ENCODE measurements around the gene RSRC1. TPM values are rescaled to one million over a fixed set of nuclear protein-coding genes. Genes with fewer than 3 reads are reported as not detected.

RSRC1 gene
- total and polyA plus RNA-seq, 2 donors (not counting 1 experiment from before 2014, with no cell fraction given) = 4.5 to 54.6 TPM

DNA sequence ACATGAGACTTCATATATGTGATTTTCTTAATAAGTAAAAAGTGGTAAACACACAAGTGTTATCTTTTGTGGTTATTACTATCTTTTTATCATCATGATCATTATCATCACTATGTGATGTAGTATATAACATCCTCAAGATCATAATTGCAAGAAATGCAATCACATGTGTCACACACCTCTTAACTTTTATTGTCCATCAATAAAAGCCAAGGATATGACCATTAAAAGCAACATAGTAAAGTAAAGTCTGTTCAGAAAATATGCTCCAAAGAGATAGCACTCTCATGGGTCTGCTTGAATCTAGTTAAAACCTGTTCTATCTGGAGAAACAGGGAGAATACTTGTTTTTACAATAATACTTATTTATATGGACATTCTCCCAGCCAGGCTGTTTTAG is 308.1 kb downstream of the RSRC1 start:
- no peaks in the 10 kb centered on the region for H3K27me3 ChIP-seq (replicated peaks in 1 of 4; ENCODE audit: control extremely low read depth in 1 of 4, control insufficient read depth in 3 of 4, insufficient read depth in 4 of 4, low read length in 3 of 4)
- no peak overlapping the region for H3K4me3 ChIP-seq (ENCODE audit: control extremely low read depth in 1 of 5, extremely low read depth in 1 of 5, insufficient read depth in 1 of 5, low read depth in 2 of 5, low read length in 4 of 5)
- DNase-seq = no peak
- no peak overlapping the region for H3K27ac Mint-ChIP-seq
- peaks cover 3% of the 10 kb centered on the region for H3K4me1 Mint-ChIP-seq
- no peak overlapping the region for H3K27ac ChIP-seq (ENCODE audit: low read length in 2 of 2)
- H3K4me3 Mint-ChIP-seq = no peak overlapping the region
- intact Hi-C loops (cut with micrococcal nuclease) = no loop called here
- no peak overlapping the region for H3K9ac ChIP-seq (ENCODE audit: low read length)
- H3K79me2 ChIP-seq (ENCODE audit: control insufficient read depth, insufficient read depth, low read length) = no peaks in the 10 kb centered on the region
- no peaks in the 10 kb centered on the region for H3K9me3 ChIP-seq (ENCODE audit: control extremely low read depth in 1 of 3, control insufficient read depth in 2 of 3, insufficient read depth in 1 of 3, low read length in 2 of 3)
- H3K4me1 ChIP-seq (ENCODE audit: control insufficient read depth in 2 of 2, insufficient read depth in 2 of 2, low read length in 2 of 2) = no peaks in the 10 kb centered on the region
- ATAC-seq (ENCODE audit: low read depth) = no peak
- H3K27me3 Mint-ChIP-seq = no peaks in the 10 kb centered on the region
- TF ChIP-seq, protein P1, sequence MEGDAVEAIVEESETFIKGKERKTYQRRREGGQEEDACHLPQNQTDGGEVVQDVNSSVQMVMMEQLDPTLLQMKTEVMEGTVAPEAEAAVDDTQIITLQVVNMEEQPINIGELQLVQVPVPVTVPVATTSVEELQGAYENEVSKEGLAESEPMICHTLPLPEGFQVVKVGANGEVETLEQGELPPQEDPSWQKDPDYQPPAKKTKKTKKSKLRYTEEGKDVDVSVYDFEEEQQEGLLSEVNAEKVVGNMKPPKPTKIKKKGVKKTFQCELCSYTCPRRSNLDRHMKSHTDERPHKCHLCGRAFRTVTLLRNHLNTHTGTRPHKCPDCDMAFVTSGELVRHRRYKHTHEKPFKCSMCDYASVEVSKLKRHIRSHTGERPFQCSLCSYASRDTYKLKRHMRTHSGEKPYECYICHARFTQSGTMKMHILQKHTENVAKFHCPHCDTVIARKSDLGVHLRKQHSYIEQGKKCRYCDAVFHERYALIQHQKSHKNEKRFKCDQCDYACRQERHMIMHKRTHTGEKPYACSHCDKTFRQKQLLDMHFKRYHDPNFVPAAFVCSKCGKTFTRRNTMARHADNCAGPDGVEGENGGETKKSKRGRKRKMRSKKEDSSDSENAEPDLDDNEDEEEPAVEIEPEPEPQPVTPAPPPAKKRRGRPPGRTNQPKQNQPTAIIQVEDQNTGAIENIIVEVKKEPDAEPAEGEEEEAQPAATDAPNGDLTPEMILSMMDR (IDR thresholded peaks at IDR 0.05) = no peak
- no peak for TF ChIP-seq EZH2 (IDR thresholded peaks at IDR 0.05; ENCODE audit: borderline replicate concordance, insufficient read depth, low read depth, low read length, poor library complexity, severe bottlenecking)
- ChIA-PET CTCF (interaction anchor here (2.2 kb wide), 1 partner anchor 16 kb away, joined by 10 read pairs; no protein-coding TSS in a partner anchor), POLR2A (no interaction called here)
- no peaks in the 10 kb centered on the region for H4K20me1 ChIP-seq (ENCODE audit: control insufficient read depth, insufficient read depth, low read length, poor library complexity, severe bottlenecking)
- no peak overlapping the region for H2AFZ ChIP-seq (ENCODE audit: insufficient read depth, low read depth, low read length, poor library complexity, severe bottlenecking)
- no peaks in the 10 kb centered on the region for H3K9me3 Mint-ChIP-seq (ENCODE audit: insufficient read depth)
- H3K36me3 ChIP-seq (replicated peaks in 1 of 2; ENCODE audit: control extremely low read depth in 1 of 2, control insufficient read depth in 1 of 2, extremely low read depth in 1 of 2, insufficient read depth in 2 of 2, low read length in 1 of 2) = no peaks in the 10 kb centered on the region
- H3K4me2 ChIP-seq (replicated peaks; ENCODE audit: low read depth, low read length, poor library complexity, severe bottlenecking) = no peak overlapping the region

DNA sequence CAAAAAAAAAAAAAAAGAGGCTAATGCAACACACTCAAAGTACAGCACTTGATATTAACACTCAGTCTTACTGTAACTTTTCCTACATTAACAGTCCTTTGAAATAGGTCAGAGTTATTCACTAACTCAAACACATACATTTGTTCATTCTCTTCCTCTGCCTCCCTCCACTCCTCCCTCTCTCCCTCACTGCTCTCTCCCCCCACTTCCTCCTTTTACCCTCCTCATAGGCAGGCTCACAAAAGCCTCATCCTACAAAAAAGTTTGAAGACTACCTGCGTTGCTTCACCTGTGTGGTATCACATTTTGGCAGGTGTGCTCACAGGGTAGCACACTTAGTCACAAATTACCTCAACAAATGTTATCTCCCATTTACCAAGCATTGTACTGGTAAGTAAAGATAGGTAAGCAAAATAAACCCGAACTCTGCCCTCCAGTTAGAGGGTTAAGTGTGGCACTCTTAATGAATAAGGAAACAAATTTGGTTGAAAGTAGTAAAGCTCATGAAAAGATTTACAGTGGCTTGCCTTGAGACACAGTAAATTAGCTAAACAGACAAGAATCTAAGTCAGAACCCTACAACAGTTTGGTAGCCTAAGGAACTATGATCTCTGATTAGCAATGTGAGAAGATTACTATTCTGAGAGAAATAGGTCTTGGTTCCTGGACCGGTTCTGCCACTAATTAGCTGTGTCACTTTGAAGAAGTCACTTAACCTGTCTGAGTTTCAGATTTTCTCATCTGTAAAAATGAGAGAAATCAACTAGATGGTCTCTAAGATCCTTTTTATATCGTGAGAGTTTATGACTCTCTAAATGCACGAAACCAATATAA is 310.1 kb downstream of the RSRC1 start:
- Histone ChIP-seq H4K20me1 (ENCODE audit: control insufficient read depth, insufficient read depth, low read length, poor library complexity, severe bottlenecking) (no peaks in the 10 kb centered on the region), H3K36me3 (replicated peaks in 1 of 2; ENCODE audit: control extremely low read depth in 1 of 2, control insufficient read depth in 1 of 2, extremely low read depth in 1 of 2, insufficient read depth in 2 of 2, low read length in 1 of 2) (no peaks in the 10 kb centered on the region), H3K4me2 (replicated peaks; ENCODE audit: low read depth, low read length, poor library complexity, severe bottlenecking) (no peak overlapping the region), H2AFZ (ENCODE audit: insufficient read depth, low read depth, low read length, poor library complexity, severe bottlenecking) (no peak overlapping the region), H3K79me2 (ENCODE audit: control insufficient read depth, insufficient read depth, low read length) (no peaks in the 10 kb centered on the region), H3K27me3 (replicated peaks in 1 of 4; ENCODE audit: control extremely low read depth in 1 of 4, control insufficient read depth in 3 of 4, insufficient read depth in 4 of 4, low read length in 3 of 4) (no peaks in the 10 kb centered on the region), H3K9ac (ENCODE audit: low read length) (no peak overlapping the region), H3K4me3 (ENCODE audit: control extremely low read depth in 1 of 5, extremely low read depth in 1 of 5, insufficient read depth in 1 of 5, low read depth in 2 of 5, low read length in 4 of 5) (no peak overlapping the region), H3K27ac (ENCODE audit: low read length in 2 of 2) (no peak overlapping the region), H3K9me3 (ENCODE audit: control extremely low read depth in 1 of 3, control insufficient read depth in 2 of 3, insufficient read depth in 1 of 3, low read length in 2 of 3) (no peaks in the 10 kb centered on the region), H3K4me1 (ENCODE audit: control insufficient read depth in 2 of 2, insufficient read depth in 2 of 2, low read length in 2 of 2) (no peaks in the 10 kb centered on the region)
- no peak for ATAC-seq (ENCODE audit: low read depth)
- intact Hi-C loops (cut with micrococcal nuclease) = no loop called here
- Mint-ChIP-seq H3K27me3 (no peaks in the 10 kb centered on the region), H3K4me1 (peaks cover 3% of the 10 kb centered on the region), H3K27ac (no peak overlapping the region), H3K9me3 (ENCODE audit: insufficient read depth) (no peaks in the 10 kb centered on the region), H3K4me3 (no peak overlapping the region)
- 78% methylated on average over 1 of the region's 5 CpGs for WGBS (ENCODE audit: insufficient coverage)
- ChIA-PET POLR2A (no interaction called here), CTCF (interaction anchor here (1.2 kb wide), 1 partner anchor 14 kb away, joined by 4 read pairs; no protein-coding TSS in a partner anchor)
- no peak for DNase-seq
- no peak for TF ChIP-seq EZH2 (IDR thresholded peaks at IDR 0.05; ENCODE audit: borderline replicate concordance, insufficient read depth, low read depth, low read length, poor library complexity, severe bottlenecking)
- TF ChIP-seq, protein P1 (IDR thresholded peaks at IDR 0.05) = no peak
